Fibroblast of villous mesenchyme (primary cell): Measurements from ENCODE around the gene C11orf86. TPM values are rescaled to one million over a fixed set of nuclear protein-coding genes. Genes with fewer than 3 reads are reported as not detected.

Experiments
- DNase-seq: peaks from one replicate; pipeline ENCODE4 v3.0.0-alpha.2; 2010; ENCODE audit warnings: low read depth
- H3K4me3 ChIP-seq: 2 replicates; pipeline ENCODE4 v1.5.1; 2011; ENCODE audit warnings: low read depth, mild to moderate bottlenecking, low read length
- total RNA-seq: library from RNA; depleted of rRNA; stranded (reverse); fragments of >200 nt; gene quantifications from 2 replicates; pipeline ENCODE4 v1.2.3, GENCODE V29; 2012
- TF ChIP-seq, protein P1 (sequence below): IDR thresholded peaks from 2 replicates; pipeline ENCODE4 v1.5.1; 2012; ENCODE audit warnings: low read depth, mild to moderate bottlenecking, low read length; ENCODE audit not compliant: insufficient read depth

Gene C11orf86
- total RNA-seq, 1 donor = not detected

DNA sequence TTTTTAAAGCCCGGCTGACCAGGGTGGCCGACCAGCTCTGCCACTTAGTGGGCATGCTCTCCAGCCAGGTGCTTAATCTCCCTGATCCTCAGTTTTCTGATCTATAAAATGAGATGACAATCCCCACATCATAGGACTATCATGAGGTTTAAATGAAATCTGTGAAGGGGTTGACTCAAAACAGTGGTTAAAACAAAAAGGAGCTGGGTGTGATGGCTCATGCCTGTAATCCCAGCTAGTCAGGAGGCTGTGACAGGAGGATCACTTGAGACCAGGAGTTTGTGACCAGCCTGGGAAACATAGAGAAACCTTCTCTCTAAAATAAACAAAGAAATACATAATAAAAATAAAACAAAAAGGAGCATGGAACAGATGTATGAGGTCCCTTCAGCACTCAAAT lies 3.6 kb upstream of the C11orf86 start:
- TF ChIP-seq, protein P1, sequence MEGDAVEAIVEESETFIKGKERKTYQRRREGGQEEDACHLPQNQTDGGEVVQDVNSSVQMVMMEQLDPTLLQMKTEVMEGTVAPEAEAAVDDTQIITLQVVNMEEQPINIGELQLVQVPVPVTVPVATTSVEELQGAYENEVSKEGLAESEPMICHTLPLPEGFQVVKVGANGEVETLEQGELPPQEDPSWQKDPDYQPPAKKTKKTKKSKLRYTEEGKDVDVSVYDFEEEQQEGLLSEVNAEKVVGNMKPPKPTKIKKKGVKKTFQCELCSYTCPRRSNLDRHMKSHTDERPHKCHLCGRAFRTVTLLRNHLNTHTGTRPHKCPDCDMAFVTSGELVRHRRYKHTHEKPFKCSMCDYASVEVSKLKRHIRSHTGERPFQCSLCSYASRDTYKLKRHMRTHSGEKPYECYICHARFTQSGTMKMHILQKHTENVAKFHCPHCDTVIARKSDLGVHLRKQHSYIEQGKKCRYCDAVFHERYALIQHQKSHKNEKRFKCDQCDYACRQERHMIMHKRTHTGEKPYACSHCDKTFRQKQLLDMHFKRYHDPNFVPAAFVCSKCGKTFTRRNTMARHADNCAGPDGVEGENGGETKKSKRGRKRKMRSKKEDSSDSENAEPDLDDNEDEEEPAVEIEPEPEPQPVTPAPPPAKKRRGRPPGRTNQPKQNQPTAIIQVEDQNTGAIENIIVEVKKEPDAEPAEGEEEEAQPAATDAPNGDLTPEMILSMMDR = no peak
- DNase-seq = peak; percentile 64
- H3K4me3 ChIP-seq = no peak overlapping the region

DNA sequence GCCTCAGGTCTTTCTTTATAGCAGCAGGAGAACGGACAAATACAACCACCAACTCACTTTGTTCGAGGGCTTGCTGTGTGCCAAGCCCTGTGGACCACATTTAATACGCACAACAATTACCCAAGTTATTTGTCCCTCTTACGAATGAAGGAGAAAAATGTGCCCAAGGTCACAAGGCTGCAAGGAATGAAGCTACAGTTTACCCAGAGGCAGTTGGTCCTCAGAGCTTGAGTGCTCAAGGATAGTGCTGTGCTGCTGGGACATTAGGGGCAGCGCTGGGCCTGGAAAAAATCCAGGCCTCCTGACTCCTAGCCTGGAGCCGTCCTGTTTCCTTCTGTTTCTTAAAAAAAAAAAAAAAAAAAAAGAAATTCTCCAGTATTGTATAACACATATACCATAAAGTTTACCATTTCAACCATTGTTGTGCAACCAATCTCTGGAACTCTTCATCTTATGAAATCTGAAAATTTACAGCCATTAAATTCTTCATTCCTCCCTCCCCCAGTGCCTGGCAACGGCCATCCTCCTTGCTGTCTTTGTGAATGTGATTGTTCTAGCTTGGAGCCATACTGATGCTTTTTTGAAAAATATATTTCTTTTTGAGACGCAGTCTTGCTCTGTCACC lies 1.0 kb upstream of the C11orf86 start:
- TF ChIP-seq, protein P1 = no peak
- peak; percentile 84 for DNase-seq

DNA sequence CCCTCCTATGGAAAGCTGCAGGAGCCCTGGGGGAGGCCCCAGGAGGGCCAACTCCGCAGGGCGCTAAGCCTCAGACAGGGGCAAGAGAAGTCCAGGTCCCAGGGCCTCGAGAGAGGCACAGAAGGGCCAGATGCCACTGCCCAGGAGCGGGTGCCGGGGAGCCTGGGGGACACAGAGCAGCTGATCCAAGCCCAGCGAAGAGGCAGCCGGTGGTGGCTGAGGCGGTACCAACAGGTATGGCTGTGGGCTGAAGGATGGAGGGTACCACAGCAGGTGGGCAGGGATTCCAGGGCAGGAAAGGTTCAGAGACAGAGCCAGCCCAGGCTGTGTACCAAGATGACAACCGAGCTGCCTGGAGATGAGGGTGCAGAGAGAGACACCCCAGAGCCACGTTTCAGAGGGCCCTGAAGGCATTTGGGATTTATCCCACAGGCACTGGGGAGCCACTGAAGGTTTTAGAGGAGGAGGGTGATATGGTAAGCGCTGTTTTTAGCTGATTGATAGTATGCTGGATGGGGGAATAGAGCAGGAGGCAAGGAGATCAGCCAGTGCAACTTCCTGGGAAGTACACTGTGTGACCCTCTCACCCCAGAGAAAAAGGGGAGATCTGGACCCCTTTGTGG lies 412 bp downstream of the C11orf86 start:
- TF ChIP-seq, protein P1 = no peak
- no peak overlapping the region for H3K4me3 ChIP-seq
- DNase-seq = no peak

More for the DNA sequence above, 1.0 kb upstream of the C11orf86 start:
- no peak overlapping the region for H3K4me3 ChIP-seq

DNA sequence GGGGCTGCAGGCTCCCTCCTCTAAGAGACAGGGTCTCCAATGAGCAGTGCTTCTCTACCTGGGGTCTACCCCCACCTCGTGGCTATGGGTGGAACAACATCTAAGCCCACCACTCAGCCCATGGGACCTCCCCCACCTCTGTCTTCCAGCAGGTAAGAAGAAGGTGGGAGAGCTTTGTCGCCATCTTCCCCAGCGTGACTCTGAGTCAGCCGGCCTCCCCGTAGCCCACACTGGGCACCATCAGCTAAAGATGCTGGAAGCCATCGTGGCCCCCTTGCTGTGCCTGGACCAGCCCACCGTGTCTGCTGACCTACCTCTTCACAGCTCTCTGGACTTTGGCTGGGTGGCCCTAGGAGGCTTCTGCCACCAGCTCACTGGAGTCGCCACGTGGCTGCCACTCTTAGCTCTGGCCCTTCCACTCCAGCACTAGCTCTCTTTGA lies 944 bp downstream of the C11orf86 start:
- peak; percentile 42 for DNase-seq
- no peak overlapping the region for H3K4me3 ChIP-seq

DNA sequence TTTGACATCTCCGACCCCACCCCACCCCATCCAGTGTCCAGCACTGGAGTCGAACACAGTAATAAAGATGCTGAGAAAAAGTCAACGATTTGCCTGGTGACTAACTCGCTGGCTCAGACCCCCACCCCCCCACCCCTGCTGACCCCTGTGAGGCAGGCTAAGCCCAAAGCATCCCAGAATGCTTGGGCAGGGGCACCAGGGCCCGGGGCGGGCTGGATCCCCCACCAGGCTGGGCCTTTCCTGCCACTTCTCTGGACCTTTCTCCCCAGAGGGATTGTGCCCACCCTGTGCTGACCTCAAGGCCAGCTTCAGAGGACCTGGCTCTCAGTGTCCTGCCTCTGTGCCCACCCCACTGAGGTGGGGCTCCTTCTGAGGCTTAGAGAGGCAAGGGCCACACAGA lies 1.8 kb downstream of the C11orf86 start:
- DNase-seq = no peak
- TF ChIP-seq, protein P1 = no peak
- H3K4me3 ChIP-seq = no peak overlapping the region

More for the DNA sequence above, 944 bp downstream of the C11orf86 start:
- TF ChIP-seq, protein P1 = peak; percentile 83

DNA sequence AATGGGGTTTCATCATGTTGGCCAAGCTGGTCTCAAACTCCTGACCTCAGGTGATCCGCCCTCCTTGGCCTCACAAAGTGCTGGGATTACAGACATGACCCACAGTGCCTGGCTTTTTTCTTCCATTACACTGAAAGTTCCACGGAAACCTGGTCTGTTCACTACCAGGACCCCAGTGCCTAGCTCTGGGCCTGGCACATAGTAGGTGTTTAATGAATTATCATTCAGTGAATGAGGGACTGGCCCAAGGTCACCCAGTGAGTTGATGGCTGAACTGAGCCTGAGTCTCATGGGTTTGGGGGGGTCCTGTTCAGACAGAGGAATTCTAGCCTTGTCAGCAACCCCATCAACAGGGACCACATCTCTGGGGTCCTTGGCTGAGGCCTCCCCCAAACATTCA lies 3.1 kb downstream of the C11orf86 start:
- no peak overlapping the region for H3K4me3 ChIP-seq
- TF ChIP-seq, protein P1 = no peak

DNA sequence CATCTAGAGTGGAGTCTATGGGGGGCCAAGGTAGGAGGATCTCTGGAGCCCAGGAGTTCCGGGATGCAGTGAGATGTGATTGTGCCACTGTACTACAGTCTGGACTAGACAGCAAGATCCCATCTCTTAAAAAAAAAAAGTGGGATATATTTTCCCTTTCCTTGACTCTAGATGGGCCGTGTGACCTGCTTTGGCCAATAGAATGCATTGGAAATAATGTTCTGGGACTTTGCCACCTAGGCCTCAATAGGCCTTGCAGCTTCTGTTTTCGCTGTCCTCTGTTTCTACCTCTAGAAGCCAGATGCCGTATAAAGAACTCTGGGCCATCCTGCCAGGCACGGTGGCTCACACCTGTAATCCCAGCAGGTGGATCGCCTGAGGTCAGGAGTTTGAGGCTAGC lies 3.6 kb downstream of the C11orf86 start:
- DNase-seq = no peak
- TF ChIP-seq, protein P1 = no peak
- H3K4me3 ChIP-seq = no peak overlapping the region

More for the DNA sequence above, 3.1 kb downstream of the C11orf86 start:
- DNase-seq = no peak
